ENCODE measurements around the gene XRCC5.
"Not testable (repeated sequence)": the region's sequence is repeated elsewhere in the genome, so short reads cannot be mapped to it uniquely, and the experiment has no call there.

The XRCC5 gene

GRCh38 chr2:216134958-216135541 is 25.9 kb downstream of the XRCC5 start:
- no peak for DNase-seq (ENCODE audit: low read depth in 1 of 2, low spot score in 1 of 2)
- in situ Hi-C loops (cut with HindIII; ENCODE audit: low pct_unique_long_range_greater_than_20kb, low sequenced_read_pairs), result no loop called here
- no peak for TF ChIP-seq JUND (IDR thresholded peaks at IDR 0.05; ENCODE audit: low read depth)

GRCh38 chr2:216139884-216140283 is 30.7 kb downstream of the XRCC5 start:
- in situ Hi-C loops (cut with HindIII; ENCODE audit: low pct_unique_long_range_greater_than_20kb, low sequenced_read_pairs), result no loop called here
- TF ChIP-seq JUND (IDR thresholded peaks at IDR 0.05; ENCODE audit: low read depth), result no peak
- DNase-seq (ENCODE audit: low read depth in 1 of 2, low spot score in 1 of 2), result peak in 1 of 2 experiments; percentile 25

GRCh38 chr2:216141516-216141915 is 32.4 kb downstream of the XRCC5 start:
- DNase-seq (ENCODE audit: low read depth in 1 of 2, low spot score in 1 of 2); in situ Hi-C loops (cut with HindIII; ENCODE audit: low pct_unique_long_range_greater_than_20kb, low sequenced_read_pairs): not testable (repeated sequence)

- no peak for DNase-seq (ENCODE audit: low read depth in 1 of 2, low spot score in 1 of 2)
- in situ Hi-C loops (cut with HindIII; ENCODE audit: low pct_unique_long_range_greater_than_20kb, low sequenced_read_pairs), result no loop called here
- TF ChIP-seq JUND (IDR thresholded peaks at IDR 0.05; ENCODE audit: low read depth), result no peak
Observed at GRCh38 chr2:216142540-216142939, 33.4 kb downstream of the XRCC5 start.

- no peak for TF ChIP-seq JUND (IDR thresholded peaks at IDR 0.05; ENCODE audit: low read depth)
- no peak for DNase-seq (ENCODE audit: low read depth in 1 of 2, low spot score in 1 of 2)
- in situ Hi-C loops (cut with HindIII; ENCODE audit: low pct_unique_long_range_greater_than_20kb, low sequenced_read_pairs), result no loop called here
Observed at GRCh38 chr2:216144372-216144771, 35.2 kb downstream of the XRCC5 start.

GRCh38 chr2:216144857-216145256 is 35.7 kb downstream of the XRCC5 start:
- no peak for DNase-seq (ENCODE audit: low read depth in 1 of 2, low spot score in 1 of 2)
- in situ Hi-C loops (cut with HindIII; ENCODE audit: low pct_unique_long_range_greater_than_20kb, low sequenced_read_pairs), result no loop called here
- no peak for TF ChIP-seq JUND (IDR thresholded peaks at IDR 0.05; ENCODE audit: low read depth)

- in situ Hi-C loops (cut with HindIII; ENCODE audit: low pct_unique_long_range_greater_than_20kb, low sequenced_read_pairs), result no loop called here
- no peak for DNase-seq (ENCODE audit: low read depth in 1 of 2, low spot score in 1 of 2)
- TF ChIP-seq JUND (IDR thresholded peaks at IDR 0.05; ENCODE audit: low read depth), result no peak
Observed at GRCh38 chr2:216146573-216146972, 37.4 kb downstream of the XRCC5 start.

- no peak for DNase-seq (ENCODE audit: low read depth in 1 of 2, low spot score in 1 of 2)
- in situ Hi-C loops (cut with HindIII; ENCODE audit: low pct_unique_long_range_greater_than_20kb, low sequenced_read_pairs), result no loop called here
- TF ChIP-seq JUND (IDR thresholded peaks at IDR 0.05; ENCODE audit: low read depth), result no peak
Observed at GRCh38 chr2:216147172-216148131, 38.3 kb downstream of the XRCC5 start.

GRCh38 chr2:216148983-216149382 is 39.8 kb downstream of the XRCC5 start:
- in situ Hi-C loops (cut with HindIII; ENCODE audit: low pct_unique_long_range_greater_than_20kb, low sequenced_read_pairs), result no loop called here
- DNase-seq (ENCODE audit: low read depth in 1 of 2, low spot score in 1 of 2), result no peak
- TF ChIP-seq JUND (IDR thresholded peaks at IDR 0.05; ENCODE audit: low read depth), result no peak

- no peak for DNase-seq (ENCODE audit: low read depth in 1 of 2, low spot score in 1 of 2)
- in situ Hi-C loops (cut with HindIII; ENCODE audit: low pct_unique_long_range_greater_than_20kb, low sequenced_read_pairs), result no loop called here
- no peak for TF ChIP-seq JUND (IDR thresholded peaks at IDR 0.05; ENCODE audit: low read depth)
Observed at GRCh38 chr2:216149741-216150140, 40.6 kb downstream of the XRCC5 start.

GRCh38 chr2:216151313-216152025 is 42.3 kb downstream of the XRCC5 start:
- TF ChIP-seq JUND (IDR thresholded peaks at IDR 0.05; ENCODE audit: low read depth), result no peak
- in situ Hi-C loops (cut with HindIII; ENCODE audit: low pct_unique_long_range_greater_than_20kb, low sequenced_read_pairs), result no loop called here

GRCh38 chr2:216155954-216156353 is 46.8 kb downstream of the XRCC5 start:
- in situ Hi-C loops (cut with HindIII; ENCODE audit: low pct_unique_long_range_greater_than_20kb, low sequenced_read_pairs), result no loop called here
- no peak for DNase-seq (ENCODE audit: low read depth in 1 of 2, low spot score in 1 of 2)
- TF ChIP-seq JUND (IDR thresholded peaks at IDR 0.05; ENCODE audit: low read depth), result no peak

More at GRCh38 chr2:216151313-216152025, 42.3 kb downstream of the XRCC5 start:
- peak in 1 of 2 experiments; percentile 5 for DNase-seq (ENCODE audit: low read depth in 1 of 2, low spot score in 1 of 2)

GRCh38 chr2:216156822-216157221 is 47.7 kb downstream of the XRCC5 start:
- DNase-seq (ENCODE audit: low read depth in 1 of 2, low spot score in 1 of 2), result no peak
- no peak for TF ChIP-seq JUND (IDR thresholded peaks at IDR 0.05; ENCODE audit: low read depth)
- in situ Hi-C loops (cut with HindIII; ENCODE audit: low pct_unique_long_range_greater_than_20kb, low sequenced_read_pairs), result no loop called here

All from T47D (cell line).